Brain microvascular endothelial cell (primary cell): ENCODE data around the gene GULP1.

Experiments
- DNase-seq: peaks from one replicate; pipeline ENCODE4 v3.0.0-alpha.2; 2020
- H3K27ac ChIP-seq: fragments of 250-450 bp; sonication (Bioruptor Pico); 2 replicates; pipeline ENCODE4 v1.5.1; 2020; ENCODE audit warnings: mild to moderate bottlenecking, moderate library complexity
- H3K27me3 ChIP-seq: fragments of 250-450 bp; sonication (Bioruptor Pico); replicated peaks from 2 replicates; pipeline ENCODE4 v1.5.1; 2020; ENCODE audit warnings: mild to moderate bottlenecking
- H3K36me3 ChIP-seq: fragments of 250-450 bp; sonication (Bioruptor Pico); replicated peaks from 2 replicates; pipeline ENCODE4 v1.5.1; 2020; ENCODE audit warnings: mild to moderate bottlenecking
- H3K4me3 ChIP-seq: 2 replicates; pipeline ENCODE4 v1.5.1; 2011; ENCODE audit warnings: low read depth, mild to moderate bottlenecking, control low read depth, low read length, moderate library complexity
- in situ Hi-C: cut with HindIII; loops from 2 replicates; pipeline ENCODE4 v1.10.0; 2017; ENCODE audit warnings: low sequenced_read_pairs, low pct_ligation_motif_present
- TF ChIP-seq, protein P1 (sequence below): IDR thresholded peaks from 2 replicates; pipeline ENCODE4 v1.5.1; 2011; ENCODE audit warnings: low read depth, mild to moderate bottlenecking, moderate library complexity, low read length, control low read depth, inconsistent platforms; ENCODE audit errors: missing control alignments

GULP1 gene

DNA sequence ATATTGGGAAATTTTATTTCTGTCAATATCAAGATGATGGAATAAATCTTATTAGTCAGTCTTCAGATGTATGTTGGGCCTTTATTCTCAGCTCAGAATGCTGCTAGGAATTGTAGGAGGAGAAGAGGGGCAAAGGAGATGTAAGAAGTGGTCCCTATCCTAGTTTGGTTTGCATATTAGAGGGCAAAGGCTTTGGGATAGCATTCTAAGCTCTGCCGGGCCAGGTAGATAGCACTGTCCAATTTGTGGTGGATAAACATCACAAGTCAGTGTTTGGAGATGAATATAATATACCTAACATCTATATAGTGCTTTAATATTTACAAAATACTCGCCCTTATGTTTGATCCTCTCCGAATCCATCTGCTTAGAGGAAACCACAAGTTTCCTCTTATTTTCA, 149.2 kb downstream of the GULP1 start:
- no peaks in the 10 kb centered on the region for H3K36me3 ChIP-seq
- no peak for DNase-seq
- no peak overlapping the region for H3K27ac ChIP-seq
- TF ChIP-seq, protein P1, sequence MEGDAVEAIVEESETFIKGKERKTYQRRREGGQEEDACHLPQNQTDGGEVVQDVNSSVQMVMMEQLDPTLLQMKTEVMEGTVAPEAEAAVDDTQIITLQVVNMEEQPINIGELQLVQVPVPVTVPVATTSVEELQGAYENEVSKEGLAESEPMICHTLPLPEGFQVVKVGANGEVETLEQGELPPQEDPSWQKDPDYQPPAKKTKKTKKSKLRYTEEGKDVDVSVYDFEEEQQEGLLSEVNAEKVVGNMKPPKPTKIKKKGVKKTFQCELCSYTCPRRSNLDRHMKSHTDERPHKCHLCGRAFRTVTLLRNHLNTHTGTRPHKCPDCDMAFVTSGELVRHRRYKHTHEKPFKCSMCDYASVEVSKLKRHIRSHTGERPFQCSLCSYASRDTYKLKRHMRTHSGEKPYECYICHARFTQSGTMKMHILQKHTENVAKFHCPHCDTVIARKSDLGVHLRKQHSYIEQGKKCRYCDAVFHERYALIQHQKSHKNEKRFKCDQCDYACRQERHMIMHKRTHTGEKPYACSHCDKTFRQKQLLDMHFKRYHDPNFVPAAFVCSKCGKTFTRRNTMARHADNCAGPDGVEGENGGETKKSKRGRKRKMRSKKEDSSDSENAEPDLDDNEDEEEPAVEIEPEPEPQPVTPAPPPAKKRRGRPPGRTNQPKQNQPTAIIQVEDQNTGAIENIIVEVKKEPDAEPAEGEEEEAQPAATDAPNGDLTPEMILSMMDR: no peak
- H3K4me3 ChIP-seq: no peak overlapping the region
- no peaks in the 10 kb centered on the region for H3K27me3 ChIP-seq
- in situ Hi-C loops: no loop called here

DNA sequence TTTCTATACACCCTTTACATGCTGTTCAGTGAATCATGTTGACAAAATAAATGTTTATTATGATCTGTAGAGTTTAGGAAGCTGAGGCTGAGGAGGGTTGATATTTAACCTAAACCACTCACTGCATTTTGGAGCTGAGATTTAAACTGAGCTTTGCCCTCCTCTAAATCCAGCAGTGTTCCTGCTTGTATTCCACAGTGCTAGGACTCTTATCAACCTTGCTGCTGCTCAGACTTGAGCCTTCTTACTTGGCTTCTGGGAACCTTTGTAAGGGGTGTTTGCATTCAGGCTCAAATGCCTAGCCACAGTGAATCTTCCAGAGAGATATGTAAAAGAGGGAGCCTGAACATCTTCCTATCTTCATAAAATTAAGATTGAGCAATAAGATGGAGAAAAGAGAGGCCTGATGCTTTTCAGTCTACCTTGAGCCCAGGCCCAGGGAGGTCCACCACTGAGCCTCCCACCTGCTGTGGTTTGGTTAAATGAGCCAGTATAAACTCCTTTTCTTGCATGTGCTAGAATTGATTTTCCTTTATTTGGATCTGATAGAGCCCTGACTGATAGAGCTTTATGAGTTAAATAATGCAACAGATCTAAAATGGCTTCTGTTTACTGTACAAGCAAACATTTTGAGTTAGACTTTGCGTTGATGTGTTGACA, 149.7 kb downstream of the GULP1 start:
- TF ChIP-seq, protein P1: no peak
- Histone ChIP-seq H3K4me3 (no peak overlapping the region), H3K27me3 (no peaks in the 10 kb centered on the region), H3K36me3 (no peaks in the 10 kb centered on the region), H3K27ac (no peak overlapping the region)
- DNase-seq: no peak
- in situ Hi-C loops: no loop called here

DNA sequence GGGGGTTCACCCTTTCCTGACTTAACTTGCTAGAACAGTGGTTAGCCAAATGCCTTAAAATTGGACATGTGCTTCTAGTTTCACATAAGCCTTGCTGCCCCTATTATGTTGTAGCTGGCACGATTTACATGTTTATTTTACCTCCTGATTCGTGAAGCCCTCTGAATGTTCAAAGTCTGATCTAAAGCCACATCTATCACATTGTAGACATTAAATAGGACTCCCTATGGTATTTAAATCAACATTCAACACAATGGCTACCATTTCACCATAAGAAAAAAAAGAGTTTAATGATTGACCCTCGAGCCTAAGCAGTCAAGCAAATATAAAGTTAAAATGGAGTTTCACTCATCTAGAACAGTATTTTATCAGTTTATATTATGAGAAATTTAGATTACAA, 151.5 kb downstream of the GULP1 start:
- DNase-seq: no peak
- H3K4me3 ChIP-seq: no peak overlapping the region
- no peaks in the 10 kb centered on the region for H3K36me3 ChIP-seq
- in situ Hi-C loops: no loop called here
- H3K27me3 ChIP-seq: no peaks in the 10 kb centered on the region
- TF ChIP-seq, protein P1: no peak
- no peak overlapping the region for H3K27ac ChIP-seq

DNA sequence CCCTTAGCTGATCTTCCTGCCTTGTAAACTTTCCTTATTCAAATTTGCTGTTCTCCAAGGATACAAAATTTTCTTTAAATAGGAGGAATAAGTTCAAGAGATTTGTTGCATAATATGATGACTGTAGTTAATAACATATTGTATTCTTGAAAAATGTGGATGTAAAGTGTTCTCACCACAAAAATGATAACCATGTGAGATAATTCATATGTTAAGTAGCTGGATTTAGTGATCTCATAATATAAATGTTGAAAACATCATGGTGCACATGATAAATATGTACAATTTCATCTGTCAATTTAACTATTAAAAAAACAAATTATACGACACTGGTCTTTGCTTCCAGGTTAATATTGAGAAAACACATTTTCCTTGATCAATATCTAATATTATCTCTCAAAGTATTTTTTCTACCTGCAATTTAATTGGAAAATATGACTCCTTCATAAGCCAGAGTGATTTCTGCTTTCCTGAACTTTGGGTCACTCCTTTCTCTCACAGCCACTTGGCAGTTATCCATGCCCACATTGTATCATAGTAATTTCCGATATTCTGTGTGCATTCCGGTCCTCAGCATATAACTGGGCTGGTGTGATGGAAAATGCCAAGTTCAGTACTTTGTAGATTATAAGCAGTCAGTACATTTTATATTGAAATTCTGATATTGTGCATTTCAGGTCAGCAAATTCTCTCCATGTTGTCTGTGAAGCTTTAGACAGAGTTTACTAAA, 152.6 kb downstream of the GULP1 start:
- no peak for DNase-seq
- in situ Hi-C loops: no loop called here
- H3K36me3 ChIP-seq: no peaks in the 10 kb centered on the region
- H3K27me3 ChIP-seq: no peaks in the 10 kb centered on the region
- no peak overlapping the region for H3K27ac ChIP-seq
- TF ChIP-seq, protein P1: no peak
- no peak overlapping the region for H3K4me3 ChIP-seq

GRCh38 chr2:188449561-188449960, 157.9 kb downstream of the GULP1 start:
- no peaks in the 10 kb centered on the region for H3K27me3 ChIP-seq
- TF ChIP-seq, protein P1: no peak
- in situ Hi-C loops: no loop called here
- DNase-seq: no peak
- H3K4me3 ChIP-seq: no peak overlapping the region
- H3K27ac ChIP-seq: no peak overlapping the region
- no peaks in the 10 kb centered on the region for H3K36me3 ChIP-seq
